ENCODE measurements around the gene IL1RL1. TPM values are rescaled to one million over a fixed set of nuclear protein-coding genes. Genes with fewer than 3 reads are reported as not detected.

IL1RL1 gene
- total RNA-seq, 1 experiment from 2014 or later: not detected

GRCh38 chr2:102331311-102331980 lies 20.1 kb downstream of the IL1RL1 start (continued):
- TF ChIP-seq KAT7 (CRISPR knock-in tag; IDR thresholded peaks at IDR 0.05; ENCODE audit: borderline replicate concordance): no peak
- TF ChIP-seq ZNF138 (CRISPR knock-in tag; conservative IDR thresholded peaks at IDR 0.05): no peak
- no peak for TF ChIP-seq ZBTB21 (CRISPR knock-in tag; IDR thresholded peaks at IDR 0.05; ENCODE audit: borderline replicate concordance)

- DNase-seq (ENCODE audit: low spot score) (no peak), ATAC-seq (no peak)
- H3K27me3 Mint-ChIP-seq (ENCODE audit: low read depth): no peaks in the 10 kb centered on the region
- CTCF ChIA-PET: interaction anchor here (1.0 kb wide), 1 partner anchor 139 kb away, joined by 4 read pairs; the partner anchor contains the start of gene SLC9A4
- peaks cover 24% of the 10 kb centered on the region for H3K9me3 Mint-ChIP-seq
- H3K4me1 Mint-ChIP-seq: no peaks in the 10 kb centered on the region
- no peak overlapping the region for H3K27ac Mint-ChIP-seq
- no peak overlapping the region for H3K4me3 Mint-ChIP-seq
- POLR2A ChIA-PET: no interaction called here
- H3K36me3 Mint-ChIP-seq: no peaks in the 10 kb centered on the region
- TF ChIP-seq ZNF317 (CRISPR knock-in tag; IDR thresholded peaks at IDR 0.05; ENCODE audit: borderline replicate concordance, low read depth): no peak
- TF ChIP-seq RORB (CRISPR knock-in tag; IDR thresholded peaks at IDR 0.05): no peak
- no peak for TF ChIP-seq ATF1 (CRISPR knock-in tag; IDR thresholded peaks at IDR 0.05)
- no peak for TF ChIP-seq TEAD4 (CRISPR knock-in tag; IDR thresholded peaks at IDR 0.05)
- no peak for TF ChIP-seq EMX1 (CRISPR knock-in tag; IDR thresholded peaks at IDR 0.05)
- no peak for TF ChIP-seq SMAD3 (CRISPR knock-in tag; IDR thresholded peaks at IDR 0.05; ENCODE audit: borderline replicate concordance)
- no peak for TF ChIP-seq PRRX2 (CRISPR knock-in tag; IDR thresholded peaks at IDR 0.05)
- TF ChIP-seq ZNF396 (CRISPR knock-in tag; IDR thresholded peaks at IDR 0.05; ENCODE audit: borderline replicate concordance): no peak
- no peak for TF ChIP-seq ZSCAN18 (CRISPR knock-in tag; IDR thresholded peaks at IDR 0.05)
Observed at GRCh38 chr2:102334486-102334885, 23.1 kb downstream of the IL1RL1 start.

- Mint-ChIP-seq H3K36me3 (no peaks in the 10 kb centered on the region), H3K9me3 (peaks cover 20% of the 10 kb centered on the region), H3K27ac (no peak overlapping the region), H3K4me3 (no peak overlapping the region), H3K4me1 (no peaks in the 10 kb centered on the region), H3K27me3 (ENCODE audit: low read depth) (no peaks in the 10 kb centered on the region)
- no peak for TF ChIP-seq NR1H2 (CRISPR knock-in tag; IDR thresholded peaks at IDR 0.05)
- no peak for TF ChIP-seq FOXK1 (CRISPR knock-in tag; IDR thresholded peaks at IDR 0.05)
- TF ChIP-seq E2F1 (CRISPR knock-in tag; IDR thresholded peaks at IDR 0.05): no peak
- TF ChIP-seq IRF2 (CRISPR knock-in tag; IDR thresholded peaks at IDR 0.05; ENCODE audit: borderline replicate concordance, low read depth): no peak
- no peak for TF ChIP-seq NR2C2 (CRISPR knock-in tag; IDR thresholded peaks at IDR 0.05)
- TF ChIP-seq KAT7 (CRISPR knock-in tag; IDR thresholded peaks at IDR 0.05; ENCODE audit: borderline replicate concordance): no peak
- TF ChIP-seq ZNF425 (CRISPR knock-in tag; conservative IDR thresholded peaks at IDR 0.05): no peak
- no peak for ATAC-seq
- DNase-seq (ENCODE audit: low spot score): no peak
- ChIA-PET CTCF (interaction anchor here (1.4 to 1.5 kb wide), 2 partner anchors 34 to 85 kb away, joined by 3 to 9 read pairs; no protein-coding TSS in a partner anchor), POLR2A (no interaction called here)
Observed at GRCh38 chr2:102335871-102336366, 24.6 kb downstream of the IL1RL1 start.

Data from WTC11 (cell line).